Mucosa of rectum (tissue), 2 donors: ENCODE measurements around the gene CRTAP.

Experiments used
- H3K27ac ChIP-seq, 2 donors: one replicate each; pipeline ENCODE4 v1.7.0; 2013; ENCODE audit warnings: inconsistent platforms in 2 of 2, low read depth in 2 of 2, low read length in 2 of 2
- H3K27me3 ChIP-seq, 2 donors: one replicate each; pipeline ENCODE4 v1.7.0; 2013; ENCODE audit warnings: low read length in 2 of 2; ENCODE audit not compliant: control insufficient read depth in 2 of 2, insufficient read depth in 2 of 2
- H3K36me3 ChIP-seq, 2 donors: one replicate each; pipeline ENCODE4 v1.7.0; 2013; ENCODE audit warnings: low read length in 2 of 2; ENCODE audit not compliant: control insufficient read depth in 2 of 2, insufficient read depth in 2 of 2
- H3K4me1 ChIP-seq, 2 donors: one replicate each; pipeline ENCODE4 v1.7.0; 2013; ENCODE audit warnings: low read length in 2 of 2, mild to moderate bottlenecking in 1 of 2; ENCODE audit not compliant: control insufficient read depth in 2 of 2, insufficient read depth in 2 of 2
- H3K4me3 ChIP-seq, 2 donors: one replicate each; pipeline ENCODE4 v1.7.0; 2013; ENCODE audit warnings: low read length in 2 of 2
- H3K9ac ChIP-seq, 2 donors: one replicate each; pipeline ENCODE4 v1.7.0; 2013; ENCODE audit warnings: low read length in 2 of 2, low read depth in 1 of 2, mild to moderate bottlenecking in 1 of 2
- H3K9me3 ChIP-seq, 2 donors: one replicate each; pipeline ENCODE4 v1.7.0; 2013; ENCODE audit warnings: low read length in 2 of 2; ENCODE audit not compliant: control insufficient read depth in 2 of 2
- donor health status: healthy.
- donor health status: Normal muscosa, but diverticular disease.

Gene CRTAP

DNA sequence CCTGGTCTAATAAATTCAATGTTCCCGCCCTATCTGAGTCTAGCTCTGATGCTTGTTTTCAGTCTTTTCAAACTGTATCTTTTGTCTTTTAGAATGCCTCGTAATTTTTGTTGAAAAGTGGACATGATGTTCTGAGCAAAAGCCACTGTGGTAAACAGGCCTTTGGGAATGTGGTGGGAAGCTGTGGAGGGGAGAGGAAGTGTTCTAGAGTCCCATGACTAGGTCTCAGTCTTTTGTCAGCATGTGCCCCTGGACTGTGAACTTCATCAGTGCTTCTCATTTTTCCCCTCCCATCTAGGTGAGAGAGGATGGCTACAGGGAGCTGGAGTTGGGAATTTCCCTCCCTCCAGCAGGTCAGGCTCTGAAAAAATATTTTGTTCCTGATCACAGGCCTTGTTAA is 71.0 kb downstream of the CRTAP start:
- no peaks in the 10 kb centered on the region for H3K9me3 ChIP-seq
- no peak overlapping the region for H3K4me3 ChIP-seq
- no peaks in the 10 kb centered on the region for H3K4me1 ChIP-seq
- no peaks in the 10 kb centered on the region for H3K36me3 ChIP-seq
- no peak overlapping the region for H3K27ac ChIP-seq
- H3K27me3 ChIP-seq = no peaks in the 10 kb centered on the region
- H3K9ac ChIP-seq = no peak overlapping the region

- no peaks in the 10 kb centered on the region for H3K4me1 ChIP-seq
- H3K27me3 ChIP-seq = no peaks in the 10 kb centered on the region
- no peaks in the 10 kb centered on the region for H3K9me3 ChIP-seq
- H3K9ac ChIP-seq = no peak overlapping the region
- H3K4me3 ChIP-seq = no peak overlapping the region
- no peak overlapping the region for H3K27ac ChIP-seq
- H3K36me3 ChIP-seq = no peaks in the 10 kb centered on the region
Measured at GRCh38 chr3:33186524-33187367, 72.9 kb downstream of the CRTAP start.

DNA sequence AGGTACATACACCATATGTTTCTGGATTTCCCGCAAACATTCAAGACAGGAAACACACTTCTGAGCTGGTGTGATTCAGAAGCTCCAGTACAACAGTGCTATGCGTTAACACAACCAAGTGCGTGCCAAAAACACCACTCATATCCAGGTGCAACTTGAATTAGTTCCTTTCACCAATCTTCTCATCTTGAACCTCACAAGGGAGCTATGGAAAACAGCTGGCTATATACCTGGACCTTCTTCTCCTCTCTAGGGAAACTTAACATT is 73.5 kb downstream of the CRTAP start:
- Histone ChIP-seq H3K27me3 (no peaks in the 10 kb centered on the region), H3K36me3 (no peaks in the 10 kb centered on the region), H3K4me1 (no peaks in the 10 kb centered on the region), H3K9me3 (no peaks in the 10 kb centered on the region), H3K4me3 (no peak overlapping the region), H3K9ac (no peak overlapping the region), H3K27ac (no peak overlapping the region)

GRCh38 chr3:33194303-33194702 is 80.5 kb downstream of the CRTAP start:
- H3K4me1 ChIP-seq = no peaks in the 10 kb centered on the region
- no peaks in the 10 kb centered on the region for H3K9me3 ChIP-seq

GRCh38 chr3:33196538-33196937 is 82.7 kb downstream of the CRTAP start:
- H3K27ac ChIP-seq = no peak overlapping the region
- no peaks in the 10 kb centered on the region for H3K27me3 ChIP-seq
- no peaks in the 10 kb centered on the region for H3K9me3 ChIP-seq
- H3K4me1 ChIP-seq = no peaks in the 10 kb centered on the region
- no peaks in the 10 kb centered on the region for H3K36me3 ChIP-seq
- H3K9ac ChIP-seq = no peak overlapping the region
- no peak overlapping the region for H3K4me3 ChIP-seq

More at GRCh38 chr3:33194303-33194702, 80.5 kb downstream of the CRTAP start:
- Histone ChIP-seq H3K27ac (no peak overlapping the region), H3K4me3 (no peak overlapping the region), H3K36me3 (no peaks in the 10 kb centered on the region), H3K27me3 (no peaks in the 10 kb centered on the region), H3K9ac (no peak overlapping the region)
